Sciatic nerve (tissue), 2 donors: ENCODE measurements around the gene FUS. TPM values are rescaled to one million over a fixed set of nuclear protein-coding genes. Genes with fewer than 3 reads are reported as not detected.
"Not testable (repeated sequence)": the region's sequence is repeated elsewhere in the genome, so short reads cannot be mapped to it uniquely, and the experiment has no call there.

Experiments
- ATAC-seq: fragments of 200-7000 bp; cut with Tn5 transposase; one replicate; pipeline ENCODE4 v1.9.1; 2020; ENCODE audit warnings: mild to moderate bottlenecking, moderate library complexity
- DNase-seq: peaks from one replicate; pipeline ENCODE4 v3.0.0-alpha.2; 2020; ENCODE audit warnings: low spot score
- intact Hi-C: fragments of 100-400 bp; cut with DNase I; formaldehyde crosslinking; loops from one replicate; pipeline ENCODE4 v1.14.2; 2022
- total RNA-seq: library from RNA; stranded (reverse); fragmentation: NEBNext Ultra II Directional; extraction: Animal tissue kit (Norgen Biotek cat#: 25700); gene quantifications from one replicate; pipeline ENCODE4 v1.2.1, GENCODE V29; 2021
- donor health status: DM: no; HTN: no; CAD: no.
- donor health status: DM: no; HTN: no; CAD: no.

FUS gene
- total RNA-seq: 259 TPM

DNA sequence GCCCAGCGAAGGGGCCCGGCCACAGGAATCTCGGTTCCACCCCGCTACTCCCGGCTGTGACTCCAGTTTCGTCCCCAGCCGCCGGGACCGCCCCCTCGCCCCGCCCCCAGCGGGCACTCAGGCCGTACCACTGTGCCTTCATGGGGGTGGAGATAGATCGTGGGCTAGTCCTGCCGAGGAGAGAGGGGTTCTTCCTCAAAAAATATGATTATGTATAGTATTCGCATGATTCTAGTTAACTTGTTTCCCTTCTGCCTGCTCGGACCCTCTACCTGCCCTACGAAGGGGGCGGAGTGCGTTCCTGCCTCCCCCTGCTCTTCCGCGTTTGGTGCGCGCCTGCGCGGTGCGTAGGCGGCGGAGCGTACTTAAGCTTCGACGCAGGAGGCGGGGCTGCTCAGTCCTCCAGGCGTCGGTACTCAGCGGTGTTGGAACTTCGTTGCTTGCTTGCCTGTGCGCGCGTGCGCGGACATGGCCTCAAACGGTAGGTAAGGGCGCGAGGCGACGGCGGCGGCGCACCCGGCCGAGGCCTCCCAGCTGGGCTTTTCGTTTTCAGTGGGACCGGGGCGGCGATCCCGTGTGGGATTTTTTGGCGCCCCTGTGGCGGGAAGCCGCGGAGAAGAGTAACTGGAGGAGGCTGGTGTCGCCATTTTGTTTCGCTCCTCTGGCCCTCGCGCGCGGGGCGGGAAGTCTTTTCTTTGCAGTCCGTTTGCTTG is at the start of gene FUS:
Gene FUS, plus strand, starts transcription at position 393 of the 713 bp plus-strand sequence. Its CDS starts 76 bp downstream, at position 469.
- ATAC-seq (peak; percentile 93), DNase-seq (peak; percentile 97)
- intact Hi-C loops: no loop called here

DNA sequence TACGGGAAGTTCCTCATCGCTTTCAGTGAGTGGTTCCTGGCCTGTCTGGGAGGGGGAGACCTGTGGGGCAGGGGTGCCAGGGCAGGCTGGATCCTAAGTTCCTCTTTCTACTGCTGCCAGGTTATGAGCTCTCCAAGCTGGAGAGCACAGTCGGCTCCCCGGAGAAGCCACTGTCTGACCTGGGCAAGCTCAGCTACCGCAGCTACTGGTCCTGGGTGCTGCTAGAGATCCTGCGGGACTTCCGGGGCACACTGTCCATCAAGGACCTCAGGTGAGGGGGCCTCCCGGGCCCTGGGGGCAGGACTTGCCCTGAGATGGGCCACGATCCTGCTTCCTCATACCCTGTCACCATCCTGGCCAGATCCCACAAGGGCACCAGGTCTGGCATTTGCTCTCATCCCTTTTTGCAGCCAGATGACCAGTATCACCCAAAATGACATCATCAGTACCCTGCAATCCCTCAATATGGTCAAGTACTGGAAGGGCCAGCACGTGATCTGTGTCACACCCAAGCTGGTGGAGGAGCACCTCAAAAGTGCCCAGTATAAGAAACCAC is 49.5 kb upstream of the FUS start:
- DNase-seq (no peak), ATAC-seq (no peak)
- intact Hi-C loops: no loop called here

DNA sequence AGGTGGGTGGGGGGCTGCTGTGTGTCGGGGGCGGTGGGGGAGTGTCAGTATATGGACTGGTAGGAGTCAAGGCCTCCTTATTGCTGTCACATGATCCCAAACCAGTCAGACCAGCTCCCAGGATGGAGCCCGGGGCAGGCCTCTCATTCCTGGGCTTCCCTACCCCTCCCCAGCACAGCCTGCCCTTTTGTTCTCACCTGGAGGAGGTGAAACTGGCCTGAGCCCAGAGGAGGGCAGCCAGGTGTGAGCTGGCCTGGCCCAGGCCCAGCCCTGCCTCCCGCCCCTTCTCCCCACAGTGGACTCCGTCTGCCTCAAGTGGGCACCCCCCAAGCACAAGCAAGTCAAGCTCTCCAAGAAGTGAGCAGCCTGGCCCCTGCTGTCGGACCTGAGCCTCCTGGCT is 49.0 kb upstream of the FUS start:
- intact Hi-C loops: no loop called here
- ATAC-seq: no peak
- DNase-seq: no peak

DNA sequence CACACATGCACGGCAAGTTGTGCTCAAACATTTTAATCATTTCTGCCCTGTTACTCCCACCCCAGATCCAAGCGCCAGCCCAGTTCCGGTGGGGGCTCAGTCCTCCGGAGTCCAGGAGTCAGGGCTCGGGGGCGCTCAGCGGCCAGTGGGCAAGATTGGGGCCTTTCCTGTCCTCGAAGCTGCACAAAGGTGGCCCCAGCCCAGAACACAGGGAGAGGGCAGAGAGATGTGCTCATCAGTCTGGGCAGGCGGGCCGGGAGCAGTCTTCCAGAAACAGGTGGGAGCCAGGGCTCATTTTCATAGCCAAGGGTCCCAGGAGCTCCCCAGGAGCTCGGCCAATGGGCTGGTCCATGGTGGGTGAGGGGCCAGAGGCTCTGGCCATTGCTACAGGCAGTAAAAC is 48.5 kb upstream of the FUS start:
- DNase-seq (no peak), ATAC-seq (no peak)
- intact Hi-C loops: no loop called here

DNA sequence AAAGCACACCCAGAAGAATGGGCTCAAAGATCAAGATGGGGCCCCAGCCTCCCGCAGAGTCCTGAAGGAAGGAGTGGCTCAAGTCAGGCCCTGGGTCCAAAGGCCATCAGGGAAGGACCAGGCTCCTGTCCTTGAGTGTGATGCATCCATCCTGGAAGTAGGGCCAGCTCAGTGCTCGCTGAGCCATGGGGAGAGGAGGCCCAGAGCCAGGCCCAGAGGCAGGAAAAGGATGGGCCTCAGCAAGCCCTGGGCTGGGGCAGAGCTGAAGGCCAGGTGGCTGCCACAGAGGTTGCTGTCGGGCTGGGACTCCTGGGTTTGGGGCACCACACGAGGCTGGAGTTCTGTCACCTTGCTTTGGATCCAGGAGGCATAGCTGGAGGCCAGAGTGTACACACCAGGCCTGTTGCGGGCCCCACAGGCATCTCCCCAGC is 48.1 kb upstream of the FUS start:
- intact Hi-C loops: no loop called here
- no peak for ATAC-seq
- DNase-seq: no peak

DNA sequence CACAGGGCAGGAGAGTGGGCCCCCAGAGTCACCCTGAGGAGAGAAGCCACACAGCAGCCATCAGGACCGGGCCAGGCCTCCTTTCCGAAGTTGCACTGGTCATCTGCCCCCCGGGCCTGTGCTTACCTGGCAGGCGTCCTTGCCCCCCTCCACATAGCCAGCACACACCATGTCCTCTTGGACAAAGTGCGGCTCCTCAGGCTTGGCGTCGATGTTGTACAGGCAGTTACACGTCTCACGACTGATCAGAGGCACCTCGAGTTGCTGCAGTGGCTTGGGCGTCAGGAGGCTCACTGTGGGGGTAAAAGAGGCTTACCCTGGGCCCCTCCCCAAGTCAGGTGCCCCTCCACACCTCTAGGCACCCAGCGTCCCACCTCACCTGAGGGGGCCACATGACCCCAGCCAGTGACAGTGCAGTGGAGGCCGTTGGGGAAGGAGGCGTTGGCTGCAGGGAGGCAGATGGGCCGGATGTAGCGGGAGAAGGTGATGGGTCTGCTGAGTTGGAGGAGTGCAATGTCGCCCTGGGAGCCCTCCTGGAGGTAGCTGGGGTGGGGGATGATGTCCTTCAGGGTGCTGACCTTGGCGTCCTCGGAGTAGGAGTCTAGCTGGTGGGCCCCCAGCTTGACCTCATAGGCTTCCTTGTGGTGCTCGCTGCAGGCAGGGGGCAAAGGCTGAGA is 47.5 kb upstream of the FUS start:
- no peak for ATAC-seq
- intact Hi-C loops: no loop called here
- DNase-seq: no peak

DNA sequence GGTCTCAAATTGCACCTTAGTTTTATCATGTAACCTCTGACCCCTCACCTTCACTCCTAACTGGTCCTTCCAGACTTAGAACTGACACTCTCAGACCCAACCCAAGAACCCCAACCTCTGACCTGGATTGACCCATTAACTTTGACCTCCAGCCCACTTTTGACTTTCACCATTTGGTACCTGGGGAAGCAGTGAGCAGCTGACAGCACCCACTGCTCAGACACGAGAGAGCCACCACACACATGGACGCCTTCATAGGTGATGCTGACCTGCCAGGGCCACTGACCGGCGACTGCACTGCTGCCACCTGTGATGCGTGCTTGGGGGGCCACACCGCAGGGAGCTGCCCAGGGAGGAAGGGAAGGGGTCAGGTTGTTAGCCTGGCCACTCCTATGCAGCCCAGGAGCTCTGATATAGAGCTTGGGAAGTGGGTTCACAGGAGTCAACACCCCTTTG is 46.9 kb upstream of the FUS start:
- no peak for DNase-seq
- no peak for ATAC-seq
- intact Hi-C loops: no loop called here

DNA sequence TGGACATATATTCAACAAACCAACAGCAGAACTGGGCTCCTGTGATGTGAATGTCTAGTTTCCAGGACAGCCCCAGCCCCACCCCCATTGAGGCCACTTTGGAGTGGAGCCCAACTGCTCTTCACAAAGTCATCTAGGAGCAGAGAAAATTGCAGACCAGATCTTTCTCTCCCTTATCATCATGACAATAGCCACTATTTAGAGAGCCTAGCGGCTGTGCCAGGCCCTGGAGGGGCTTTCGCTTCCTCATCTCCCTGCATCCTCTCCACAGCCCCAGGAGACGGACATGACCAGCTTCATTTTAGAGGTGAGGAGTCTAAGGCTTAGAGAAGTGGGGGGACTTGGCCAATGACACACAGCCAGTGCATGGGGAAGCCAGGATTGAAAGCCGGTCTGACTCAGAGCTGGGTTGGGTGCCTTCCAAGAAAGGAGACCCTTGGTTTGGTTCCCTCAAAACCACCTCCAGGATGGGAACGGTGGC is 45.8 kb upstream of the FUS start:
- ATAC-seq (no peak), DNase-seq (no peak)
- intact Hi-C loops: no loop called here

DNA sequence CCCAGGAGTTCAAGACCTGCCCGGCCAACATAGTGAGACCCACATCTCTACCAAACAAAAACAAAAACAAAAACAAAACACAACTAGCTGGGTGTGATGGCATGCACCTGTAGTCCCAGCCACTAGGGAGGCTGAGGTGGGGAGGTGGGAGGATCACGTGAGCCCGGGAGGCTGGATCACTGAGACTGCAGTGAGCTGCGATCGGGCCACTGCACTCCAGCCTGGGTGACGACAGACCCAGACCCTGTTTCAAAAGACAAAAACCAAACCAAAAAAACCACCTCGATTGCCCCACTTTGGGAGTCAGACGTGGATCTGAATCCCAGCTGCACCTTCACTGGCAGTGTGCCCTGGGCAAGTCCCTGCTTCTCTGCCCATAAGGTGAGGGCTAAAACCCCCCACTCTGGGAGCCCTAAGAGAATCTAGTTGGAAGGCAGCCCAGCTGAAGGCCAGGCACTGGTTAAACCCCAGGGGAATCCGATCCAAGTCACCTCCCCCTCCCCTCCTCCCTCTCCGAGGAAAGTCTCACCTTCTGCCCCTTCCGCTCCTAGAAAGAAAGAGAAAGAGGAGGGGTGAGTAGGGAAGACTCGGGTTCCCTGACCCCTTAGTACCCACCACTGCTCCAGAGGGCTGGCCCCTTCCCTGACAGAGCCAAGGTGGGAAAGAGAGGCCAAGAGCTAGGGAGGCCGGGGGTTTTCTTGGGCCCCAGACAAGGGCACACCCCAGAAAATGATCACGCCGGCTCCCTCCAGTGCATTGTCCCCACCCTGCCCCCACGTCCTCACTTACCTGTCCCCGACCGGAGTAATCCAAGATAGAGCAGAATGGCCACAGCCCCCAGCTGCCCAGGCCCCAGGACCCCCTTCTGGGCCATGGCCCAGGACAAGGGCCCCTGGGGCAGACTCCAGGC is 45.1 kb upstream of the FUS start:
- intact Hi-C loops: no loop called here
- DNase-seq (no peak), ATAC-seq (no peak)

DNA sequence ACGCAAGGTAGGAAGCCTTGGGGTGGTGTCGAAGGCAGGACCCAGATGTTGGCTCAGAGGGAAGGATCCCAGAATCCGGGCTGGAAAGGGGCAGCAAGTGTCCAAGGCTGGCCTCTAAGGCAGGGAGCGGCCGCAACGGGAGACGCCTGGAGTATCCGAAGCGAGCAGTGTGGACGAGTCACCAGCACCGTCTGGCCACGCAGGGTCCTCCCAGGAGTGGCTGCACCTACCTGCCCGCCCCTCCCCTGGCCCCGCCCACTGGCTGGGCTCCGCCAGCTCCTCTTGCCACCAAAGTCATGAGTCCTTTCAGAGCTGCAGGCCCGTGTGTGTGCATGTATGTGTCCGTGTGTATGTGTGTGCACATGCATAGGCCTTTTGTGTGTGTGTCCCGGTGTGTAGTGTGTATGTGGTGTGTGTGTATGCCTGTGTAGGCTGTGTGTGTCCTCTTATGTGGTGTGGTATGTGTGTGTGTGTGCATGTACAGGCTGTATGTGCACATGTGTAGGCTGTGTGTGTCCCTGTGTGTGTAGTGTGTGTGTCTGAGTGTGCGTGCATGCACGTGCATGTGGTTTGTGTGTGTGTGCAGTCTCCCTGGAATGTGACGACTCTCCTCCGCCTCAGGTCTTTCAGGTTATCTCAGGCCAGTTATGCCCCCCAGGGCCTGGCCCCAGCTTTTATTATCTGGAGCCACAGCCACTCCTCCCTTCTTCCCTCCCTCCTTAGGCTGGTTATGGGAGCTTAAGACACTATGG is 44.2 kb upstream of the FUS start, which contains the start of gene PRSS8:
Gene PRSS8, minus strand, starts transcription at position 193 of the 752 bp plus-strand sequence. CDS start 229 bp downstream, outside the sequence.
- intact Hi-C loops: no loop called here
- DNase-seq (no peak), ATAC-seq (no peak)

DNA sequence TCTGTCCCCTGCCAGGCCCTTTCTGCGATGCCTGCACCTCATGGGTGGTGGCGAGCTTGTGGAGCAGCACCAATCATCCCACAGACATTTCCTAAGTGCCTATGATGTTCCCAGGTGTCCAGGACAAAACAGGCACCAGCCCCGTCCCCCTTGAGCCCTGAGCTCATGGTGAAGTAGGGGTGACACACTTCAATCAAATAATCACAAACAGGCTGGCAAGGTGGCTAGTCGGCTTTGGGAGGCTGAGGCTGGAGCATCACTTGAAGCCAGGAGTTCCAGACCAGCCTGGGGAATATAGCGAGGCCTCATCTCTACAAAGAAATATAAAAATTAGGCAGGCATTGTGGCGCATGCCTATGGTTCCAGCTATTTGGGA is 43.7 kb upstream of the FUS start:
- DNase-seq (no peak), ATAC-seq (no peak)
- intact Hi-C loops: no loop called here

DNA sequence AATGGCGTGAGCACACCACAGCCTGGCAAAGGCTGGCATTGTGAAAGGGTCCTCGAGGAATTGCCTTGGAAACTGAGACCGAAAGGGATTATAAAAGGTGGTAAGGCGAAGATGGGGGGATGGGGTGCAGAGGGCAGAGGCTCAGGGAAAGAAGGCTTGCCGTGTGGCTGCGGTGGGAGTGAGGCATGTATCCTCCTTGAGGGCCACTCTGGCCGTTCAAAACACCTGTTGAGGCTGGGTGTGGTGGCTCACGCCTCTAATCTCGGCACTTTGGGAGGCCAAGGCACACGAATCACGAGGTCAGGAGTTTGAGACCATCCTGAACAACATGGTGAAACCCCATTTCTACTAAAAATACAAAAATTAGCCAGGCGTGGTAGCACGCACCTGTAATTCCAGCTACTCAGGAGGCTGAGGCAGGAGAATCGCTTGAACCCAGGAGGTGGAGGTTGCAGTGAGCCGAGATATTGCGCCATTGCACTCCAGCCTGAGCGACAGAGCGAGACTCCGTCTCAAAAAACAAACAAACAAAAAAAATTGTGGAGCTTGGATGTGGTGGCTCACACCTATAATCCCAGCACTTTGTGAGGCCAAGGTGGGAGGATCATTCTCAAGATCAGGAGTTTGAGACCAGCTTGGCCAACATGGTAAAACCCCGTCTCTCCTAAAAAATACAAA is 43.0 kb upstream of the FUS start:
- DNase-seq, ATAC-seq, intact Hi-C loops: not testable (repeated sequence)

DNA sequence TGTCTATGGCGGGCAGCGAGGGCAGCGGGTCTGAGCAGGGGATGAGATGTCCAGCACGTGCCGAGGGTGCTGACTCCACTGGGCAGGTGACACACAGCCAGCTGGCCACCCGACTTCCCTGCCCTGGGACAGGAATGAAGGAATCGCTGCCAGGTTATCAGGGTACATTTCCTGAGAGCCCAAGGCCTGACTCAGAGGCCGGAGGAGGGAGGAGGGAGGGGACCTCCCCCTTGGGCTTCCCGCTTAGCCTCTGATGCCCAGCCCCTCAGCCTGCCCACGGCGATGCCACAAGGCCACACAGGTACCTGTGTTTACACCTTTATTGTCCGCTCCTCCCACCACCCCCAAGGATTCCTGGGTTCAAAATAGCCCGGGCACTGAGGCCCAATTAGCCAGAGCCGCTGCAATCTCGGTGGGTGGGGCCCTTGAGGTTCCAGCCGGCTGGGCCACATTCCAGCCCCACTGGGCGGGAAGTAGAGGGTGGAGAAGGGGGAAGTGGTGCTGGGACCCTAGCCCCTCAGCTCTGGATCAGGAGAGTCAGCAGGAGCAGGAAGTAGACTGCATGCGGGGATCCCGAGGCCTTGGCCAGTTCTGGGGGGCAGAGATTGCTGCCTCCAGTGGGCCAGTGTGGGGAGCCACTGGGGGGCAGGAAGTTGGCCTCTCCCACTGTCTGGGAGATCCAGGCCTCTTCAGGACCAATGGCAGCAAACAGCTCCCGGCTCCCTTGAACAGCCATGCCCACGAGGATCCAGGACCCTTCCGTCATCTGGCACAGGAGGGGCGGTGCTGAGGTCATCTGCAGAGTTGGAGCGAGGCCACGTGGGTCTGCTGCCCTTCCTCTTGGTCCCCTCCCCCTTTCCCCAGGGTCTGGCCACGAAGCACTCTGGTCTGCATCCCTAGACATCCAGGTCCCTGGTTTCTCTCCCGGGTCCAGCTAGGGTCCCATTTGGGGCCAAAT is 41.0 kb upstream of the FUS start:
- ATAC-seq: no peak
- intact Hi-C loops: no loop called here
- DNase-seq: no peak

DNA sequence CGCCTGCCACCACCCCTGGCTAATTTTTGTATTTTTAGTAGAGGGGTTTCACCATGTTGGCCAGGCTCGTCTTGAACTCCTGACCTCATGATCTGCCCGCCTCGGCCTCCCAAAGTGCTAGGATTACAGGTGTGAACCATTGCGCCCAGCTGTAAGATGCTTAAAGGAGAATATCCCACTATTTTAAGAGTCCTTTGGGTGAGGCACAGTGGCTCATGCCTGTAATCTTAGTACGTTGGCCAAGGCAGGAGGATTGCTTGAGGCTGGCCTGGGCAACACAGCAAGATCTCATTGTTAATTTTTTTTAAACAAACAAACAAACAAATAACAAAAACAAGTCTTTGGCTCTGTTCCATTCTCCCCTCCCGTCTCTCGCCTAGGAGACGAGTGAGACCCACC is 38.9 kb upstream of the FUS start:
- DNase-seq, intact Hi-C loops: not testable (repeated sequence)

DNA sequence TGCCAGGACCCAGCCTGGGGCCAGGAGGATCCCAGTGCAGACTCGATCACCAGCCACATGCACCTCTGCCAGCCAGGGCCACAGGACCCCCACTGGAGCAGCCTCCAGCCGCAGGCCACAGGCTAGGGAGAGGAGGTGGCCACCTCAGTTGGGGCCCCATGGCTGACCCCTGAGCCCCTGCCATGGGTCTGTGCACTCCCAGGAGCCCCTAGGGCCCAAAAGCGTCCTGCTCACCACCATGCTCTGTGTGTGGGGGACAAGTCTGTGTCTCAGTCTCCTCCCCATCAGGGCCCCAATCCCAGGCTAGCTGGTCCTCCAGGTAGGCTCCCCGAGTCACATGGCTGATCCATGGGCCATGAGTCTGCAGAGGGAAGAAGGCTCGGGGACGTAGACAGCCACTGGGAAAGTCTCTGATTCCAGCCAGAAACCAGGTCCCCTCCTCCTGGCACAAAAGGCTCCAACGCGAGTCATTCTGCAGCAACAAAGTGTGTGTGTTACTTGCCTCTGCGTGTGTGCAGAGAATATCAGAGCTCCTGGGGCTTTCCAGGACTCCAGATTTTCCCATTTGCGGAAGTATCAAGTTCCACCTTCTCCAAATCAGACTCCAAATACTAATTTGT is 38.3 kb upstream of the FUS start:
- DNase-seq (no peak), ATAC-seq (peak; percentile 27)
- intact Hi-C loops: no loop called here

More for the DNA sequence above, 38.9 kb upstream of the FUS start:
- not testable (repeated sequence) for ATAC-seq
